Measurements from ENCODE around the gene PTPRH.

PTPRH gene

GRCh38 chr19:55232986-55233385, 23.7 kb upstream of the PTPRH start:
- Histone ChIP-seq H3K4me2 (ENCODE audit: low read length) (no peak overlapping the region), H4K91ac (ENCODE audit: low read depth, low read length) (no peak overlapping the region), H3K23ac (ENCODE audit: low read length) (no peak overlapping the region), H3K14ac (ENCODE audit: low read length) (no peak overlapping the region), H3K36me3 (ENCODE audit: control insufficient read depth in 1 of 2, insufficient read depth in 2 of 2, low read length in 2 of 2) (peaks cover 70 to 78% of the 10 kb centered on the region in 2 experiments), H3K27me3 (ENCODE audit: insufficient read depth, low read length) (no peaks in the 10 kb centered on the region), H3K9me3 (ENCODE audit: insufficient read depth, low read depth, low read length) (peaks cover 1% of the 10 kb centered on the region), H2BK12ac (ENCODE audit: low read length) (no peak overlapping the region), H3K9ac (ENCODE audit: low read length) (no peak overlapping the region), H4K8ac (ENCODE audit: low read depth, low read length) (no peak overlapping the region), H3K18ac (ENCODE audit: low read length) (no peak overlapping the region), H3K79me2 (ENCODE audit: control insufficient read depth, insufficient read depth, low read length, poor library complexity) (no peaks in the 10 kb centered on the region), H3K79me1 (ENCODE audit: low read length) (no peaks in the 10 kb centered on the region), H2AK5ac (ENCODE audit: low read length) (no peak overlapping the region), H3K4me1 (ENCODE audit: control insufficient read depth in 1 of 2, insufficient read depth in 2 of 2, low read length in 2 of 2) (no peaks in the 10 kb centered on the region), H4K12ac (ENCODE audit: low read depth, low read length) (no peak overlapping the region), H2AFZ (ENCODE audit: insufficient read depth, low read length, poor library complexity) (no peak overlapping the region), H3K27ac (ENCODE audit: low read depth, low read length) (no peak overlapping the region), H3K4ac (ENCODE audit: low read depth, low read length) (no peak overlapping the region), H3K4me3 (ENCODE audit: low read depth, low read length) (no peak overlapping the region), H2BK120ac (ENCODE audit: insufficient read depth, low read length, poor library complexity) (no peak overlapping the region), H2BK5ac (ENCODE audit: low read depth, low read length, poor library complexity) (no peak overlapping the region)
- no CpG with 5 or more reads among the region's 5 CpGs for WGBS (ENCODE audit: extremely low coverage, insufficient coverage, insufficient read length)
- DNase-seq = no peak

- Histone ChIP-seq H3K4me2 (ENCODE audit: low read length) (no peak overlapping the region), H3K36me3 (ENCODE audit: control insufficient read depth in 1 of 2, insufficient read depth in 2 of 2, low read length in 2 of 2) (peaks cover 72 to 78% of the 10 kb centered on the region in 2 experiments), H3K27me3 (ENCODE audit: insufficient read depth, low read length) (no peaks in the 10 kb centered on the region), H2AK5ac (ENCODE audit: low read length) (no peak overlapping the region), H4K91ac (ENCODE audit: low read depth, low read length) (no peak overlapping the region), H3K23ac (ENCODE audit: low read length) (no peak overlapping the region), H3K4me1 (ENCODE audit: control insufficient read depth in 1 of 2, insufficient read depth in 2 of 2, low read length in 2 of 2) (no peaks in the 10 kb centered on the region), H3K9ac (ENCODE audit: low read length) (no peak overlapping the region), H3K14ac (ENCODE audit: low read length) (no peak overlapping the region), H2AFZ (ENCODE audit: insufficient read depth, low read length, poor library complexity) (no peak overlapping the region), H3K79me2 (ENCODE audit: control insufficient read depth, insufficient read depth, low read length, poor library complexity) (no peaks in the 10 kb centered on the region), H3K4me3 (ENCODE audit: low read depth, low read length) (no peak overlapping the region), H3K4ac (ENCODE audit: low read depth, low read length) (no peak overlapping the region), H4K8ac (ENCODE audit: low read depth, low read length) (no peak overlapping the region), H2BK12ac (ENCODE audit: low read length) (no peak overlapping the region), H3K9me3 (ENCODE audit: insufficient read depth, low read depth, low read length) (peaks cover 1% of the 10 kb centered on the region), H3K27ac (ENCODE audit: low read depth, low read length) (no peak overlapping the region), H3K79me1 (ENCODE audit: low read length) (no peaks in the 10 kb centered on the region), H4K12ac (ENCODE audit: low read depth, low read length) (no peak overlapping the region), H3K18ac (ENCODE audit: low read length) (no peak overlapping the region), H2BK5ac (ENCODE audit: low read depth, low read length, poor library complexity) (no peak overlapping the region), H2BK120ac (ENCODE audit: insufficient read depth, low read length, poor library complexity) (no peak overlapping the region)
- no peak for DNase-seq
- no CpG with 5 or more reads among the region's 12 CpGs for WGBS (ENCODE audit: extremely low coverage, insufficient coverage, insufficient read length)
These were observed 22.9 kb upstream of the PTPRH start for GRCh38 chr19:55232286-55232602.

GRCh38 chr19:55231391-55232285, 22.3 kb upstream of the PTPRH start:
- no peak overlapping the region for H4K12ac ChIP-seq (ENCODE audit: low read depth, low read length)
- H2BK5ac ChIP-seq (ENCODE audit: low read depth, low read length, poor library complexity) = no peak overlapping the region
- no peaks in the 10 kb centered on the region for H3K27me3 ChIP-seq (ENCODE audit: insufficient read depth, low read length)
- no peak overlapping the region for H3K27ac ChIP-seq (ENCODE audit: low read depth, low read length)
- DNase-seq = no peak
- H4K91ac ChIP-seq (ENCODE audit: low read depth, low read length) = no peak overlapping the region
- H3K36me3 ChIP-seq (ENCODE audit: control insufficient read depth in 1 of 2, insufficient read depth in 2 of 2, low read length in 2 of 2) = peaks cover 72 to 78% of the 10 kb centered on the region in 2 experiments
- no peak overlapping the region for H3K4me3 ChIP-seq (ENCODE audit: low read depth, low read length)
- H2BK12ac ChIP-seq (ENCODE audit: low read length) = no peak overlapping the region
- no peak overlapping the region for H2BK120ac ChIP-seq (ENCODE audit: insufficient read depth, low read length, poor library complexity)
- no CpG with 5 or more reads among the region's 30 CpGs for WGBS (ENCODE audit: extremely low coverage, insufficient coverage, insufficient read length)
- no peak overlapping the region for H4K8ac ChIP-seq (ENCODE audit: low read depth, low read length)
- no peak overlapping the region for H3K9ac ChIP-seq (ENCODE audit: low read length)
- H3K79me1 ChIP-seq (ENCODE audit: low read length) = no peaks in the 10 kb centered on the region
- H2AK5ac ChIP-seq (ENCODE audit: low read length) = no peak overlapping the region
- no peaks in the 10 kb centered on the region for H3K4me1 ChIP-seq (ENCODE audit: control insufficient read depth in 1 of 2, insufficient read depth in 2 of 2, low read length in 2 of 2)
- H3K4me2 ChIP-seq (ENCODE audit: low read length) = no peak overlapping the region
- H3K14ac ChIP-seq (ENCODE audit: low read length) = no peak overlapping the region
- no peak overlapping the region for H3K4ac ChIP-seq (ENCODE audit: low read depth, low read length)
- H3K23ac ChIP-seq (ENCODE audit: low read length) = no peak overlapping the region
- H3K79me2 ChIP-seq (ENCODE audit: control insufficient read depth, insufficient read depth, low read length, poor library complexity) = no peaks in the 10 kb centered on the region
- H2AFZ ChIP-seq (ENCODE audit: insufficient read depth, low read length, poor library complexity) = no peak overlapping the region
- H3K18ac ChIP-seq (ENCODE audit: low read length) = no peak overlapping the region
- H3K9me3 ChIP-seq (ENCODE audit: insufficient read depth, low read depth, low read length) = peaks cover 1% of the 10 kb centered on the region

- H3K79me2 ChIP-seq (ENCODE audit: control insufficient read depth, insufficient read depth, low read length, poor library complexity) = no peaks in the 10 kb centered on the region
- peaks cover 68 to 70% of the 10 kb centered on the region in 2 experiments for H3K36me3 ChIP-seq (ENCODE audit: control insufficient read depth in 1 of 2, insufficient read depth in 2 of 2, low read length in 2 of 2)
- no peak overlapping the region for H2AFZ ChIP-seq (ENCODE audit: insufficient read depth, low read length, poor library complexity)
- no peak overlapping the region for H2BK12ac ChIP-seq (ENCODE audit: low read length)
- H2BK5ac ChIP-seq (ENCODE audit: low read depth, low read length, poor library complexity) = no peak overlapping the region
- H3K27ac ChIP-seq (ENCODE audit: low read depth, low read length) = no peak overlapping the region
- DNase-seq = no peak
- H3K4me3 ChIP-seq (ENCODE audit: low read depth, low read length) = no peak overlapping the region
- H2BK120ac ChIP-seq (ENCODE audit: insufficient read depth, low read length, poor library complexity) = no peak overlapping the region
- H3K4me2 ChIP-seq (ENCODE audit: low read length) = no peak overlapping the region
- H3K4ac ChIP-seq (ENCODE audit: low read depth, low read length) = no peak overlapping the region
- H3K79me1 ChIP-seq (ENCODE audit: low read length) = no peaks in the 10 kb centered on the region
- no peak overlapping the region for H3K23ac ChIP-seq (ENCODE audit: low read length)
- no peak overlapping the region for H3K14ac ChIP-seq (ENCODE audit: low read length)
- H3K27me3 ChIP-seq (ENCODE audit: insufficient read depth, low read length) = no peaks in the 10 kb centered on the region
- H3K9ac ChIP-seq (ENCODE audit: low read length) = no peak overlapping the region
- no peak overlapping the region for H4K91ac ChIP-seq (ENCODE audit: low read depth, low read length)
- WGBS (ENCODE audit: extremely low coverage, insufficient coverage, insufficient read length) = no CpG with 5 or more reads among the region's 13 CpGs
- peaks cover 1% of the 10 kb centered on the region for H3K9me3 ChIP-seq (ENCODE audit: insufficient read depth, low read depth, low read length)
- no peaks in the 10 kb centered on the region for H3K4me1 ChIP-seq (ENCODE audit: control insufficient read depth in 1 of 2, insufficient read depth in 2 of 2, low read length in 2 of 2)
- H4K12ac ChIP-seq (ENCODE audit: low read depth, low read length) = no peak overlapping the region
- no peak overlapping the region for H3K18ac ChIP-seq (ENCODE audit: low read length)
- no peak overlapping the region for H2AK5ac ChIP-seq (ENCODE audit: low read length)
- no peak overlapping the region for H4K8ac ChIP-seq (ENCODE audit: low read depth, low read length)
These were observed 21.5 kb upstream of the PTPRH start for GRCh38 chr19:55230780-55231179.

Measured in trophoblast cell (in vitro differentiated cells and primary cell).